T-helper 2 cell treated with Interferon-gamma antibody and Interleukin-4, amounts not matched to agents 100 ng/mL and 5 ng/mL, for 36 hours (primary cell): Measurements from ENCODE around the gene ASPSCR1. TPM values are rescaled to one million over a fixed set of nuclear protein-coding genes. Genes with fewer than 3 reads are reported as not detected.

Experiments used
- intact Hi-C: fragments of 100-400 bp; cut with micrococcal nuclease; formaldehyde crosslinking; loops from one replicate; pipeline ENCODE4 v1.15.1; 2023
- total RNA-seq: library from RNA; stranded (reverse); gene quantifications from 2 replicates; pipeline ENCODE4 v1.2.3, GENCODE V29; 2022

Gene ASPSCR1
- total RNA-seq, 1 donor from 2014 or later, result 35.5 TPM

DNA sequence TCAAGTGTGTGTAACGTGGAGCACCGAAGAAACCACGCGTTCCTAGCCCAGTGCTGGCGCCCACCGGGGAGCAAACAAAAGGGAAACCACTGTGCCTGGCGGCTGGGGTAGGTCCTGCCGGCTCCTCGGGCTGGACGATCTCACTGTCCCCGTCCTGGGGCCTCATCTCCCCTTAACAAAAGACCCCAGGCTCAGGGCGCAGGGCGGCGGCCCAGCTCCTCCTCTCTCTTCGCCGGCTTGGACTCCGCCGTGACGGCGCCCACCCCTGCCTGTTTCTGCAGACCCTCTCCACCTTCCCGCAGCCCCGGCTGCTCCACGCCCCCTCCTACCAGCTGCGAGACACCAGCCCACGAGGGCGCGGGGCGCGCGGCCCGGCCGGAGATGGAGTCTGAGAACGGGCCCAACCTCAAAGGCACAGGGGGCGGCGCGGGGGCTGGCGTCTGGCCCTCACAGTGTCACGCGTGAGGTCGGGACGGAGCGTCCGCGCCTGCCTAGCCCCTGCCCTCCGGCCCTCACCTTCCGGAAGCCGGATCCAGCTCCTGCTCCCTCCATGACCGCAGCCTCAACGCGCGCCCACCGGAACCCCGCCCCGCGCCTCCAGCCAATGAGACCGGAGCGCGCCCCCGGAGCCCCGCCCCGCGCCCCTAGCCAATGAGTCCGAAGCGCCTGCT is 45.0 kb downstream of the ASPSCR1 start, which contains the start of gene CENPX:
Gene CENPX, minus strand, starts transcription at position 569 of the 671 bp plus-strand sequence. Its CDS starts 17 bp downstream, at position 552.
- intact Hi-C loops, result loop anchor here (5.0 kb wide), 2 partner anchors 95 to 150 kb away; partner anchors contain the start of genes ARHGDIA and MAFG

DNA sequence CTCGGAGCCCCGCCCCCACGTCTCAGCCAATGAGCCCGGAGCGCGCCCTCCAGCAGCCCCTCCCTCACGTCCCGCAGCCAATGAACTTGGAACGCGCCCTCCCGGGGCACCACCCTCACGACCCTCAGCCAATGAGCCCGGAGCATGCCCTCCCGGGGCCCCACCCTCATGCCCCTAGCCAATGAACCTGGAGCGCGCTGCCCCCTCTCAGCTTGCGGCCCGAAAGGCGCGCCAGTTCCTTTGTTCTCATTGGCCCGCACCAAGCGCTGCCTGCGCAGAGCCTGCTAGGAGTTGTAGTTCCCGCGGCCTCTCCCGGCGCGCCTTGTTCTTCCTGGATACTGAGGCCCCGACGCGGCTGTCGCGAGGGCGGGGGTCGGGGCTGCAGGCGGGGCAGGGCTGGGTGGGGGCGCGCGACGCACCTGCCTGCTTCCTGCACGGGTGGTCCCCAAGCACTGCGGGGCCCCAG is 45.6 kb downstream of the ASPSCR1 start, which contains the start of gene LRRC45:
Gene LRRC45, plus strand, starts transcription at position 325 of the 466 bp plus-strand sequence. CDS start 339 bp downstream, outside the sequence.
- intact Hi-C loops, result loop anchor here (1.0 to 5.0 kb wide), 7 partner anchors 14 to 151 kb away; partner anchors contain the start of genes ALYREF, ANAPC11, ARHGDIA and ASPSCR1

DNA sequence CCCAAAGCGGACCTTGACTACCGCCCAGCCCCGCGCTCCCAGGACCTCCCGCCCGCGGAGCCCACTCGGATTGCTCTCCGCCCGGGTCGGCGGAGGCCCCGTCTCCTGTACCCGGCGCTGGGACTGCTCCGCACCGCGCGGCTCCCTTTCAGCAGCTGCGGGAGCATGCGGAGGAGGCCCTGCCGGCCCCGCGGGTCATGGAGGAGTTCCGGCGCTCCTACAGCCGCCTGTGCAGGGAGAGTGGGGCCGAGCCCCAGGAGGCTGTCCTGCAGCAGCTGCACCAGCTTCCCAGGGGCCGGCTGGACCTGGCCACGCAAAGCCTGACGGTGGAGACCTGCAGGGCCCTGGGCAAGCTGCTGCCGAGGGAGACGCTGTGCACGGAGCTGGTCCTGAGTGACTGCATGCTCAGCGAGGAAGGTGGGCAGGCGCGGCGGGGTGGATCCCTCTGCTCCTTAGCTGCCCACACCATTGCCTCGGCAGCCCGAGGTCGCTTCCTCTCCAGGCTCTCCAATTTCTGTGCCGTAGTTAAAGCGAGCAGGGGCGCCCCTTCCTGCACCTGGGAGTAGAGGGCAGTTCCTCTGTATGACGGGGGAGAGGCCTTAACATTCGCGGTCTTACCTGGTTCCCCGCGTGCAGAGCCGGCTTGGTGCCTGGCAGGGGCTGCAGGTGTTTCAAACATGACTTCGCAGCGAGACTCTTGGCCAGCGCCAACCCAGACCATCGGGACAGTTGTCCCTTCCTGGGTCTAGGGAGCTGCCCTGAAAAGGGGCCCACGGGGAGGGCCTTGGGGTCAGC is 46.2 kb downstream of the ASPSCR1 start:
- intact Hi-C loops, result loop anchor here (1.0 to 5.0 kb wide), 7 partner anchors 14 to 151 kb away; partner anchors contain the start of genes ALYREF, ANAPC11, ARHGDIA and ASPSCR1

DNA sequence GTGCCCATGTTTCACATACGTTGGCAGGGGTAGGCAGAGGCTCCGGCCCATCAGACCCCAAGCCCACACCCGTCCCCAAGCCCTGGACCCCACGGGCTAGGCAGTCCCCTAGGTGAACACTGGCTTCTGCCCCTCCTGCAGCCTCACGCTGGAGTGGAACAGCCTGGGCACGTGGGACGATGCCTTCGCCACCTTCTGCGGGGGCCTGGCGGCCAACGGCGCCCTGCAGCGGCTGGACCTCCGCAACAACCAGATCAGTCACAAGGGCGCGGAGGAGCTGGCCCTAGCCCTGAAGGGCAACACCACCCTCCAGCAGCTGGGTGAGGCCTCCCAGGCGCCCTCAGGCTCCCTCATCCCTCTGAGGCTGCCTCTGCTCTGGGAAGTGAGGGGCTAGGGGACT is 47.4 kb downstream of the ASPSCR1 start:
- intact Hi-C loops, result loop anchor here (5.0 kb wide), 2 partner anchors 98 to 153 kb away; partner anchors contain the start of genes ARHGDIA and MAFG

DNA sequence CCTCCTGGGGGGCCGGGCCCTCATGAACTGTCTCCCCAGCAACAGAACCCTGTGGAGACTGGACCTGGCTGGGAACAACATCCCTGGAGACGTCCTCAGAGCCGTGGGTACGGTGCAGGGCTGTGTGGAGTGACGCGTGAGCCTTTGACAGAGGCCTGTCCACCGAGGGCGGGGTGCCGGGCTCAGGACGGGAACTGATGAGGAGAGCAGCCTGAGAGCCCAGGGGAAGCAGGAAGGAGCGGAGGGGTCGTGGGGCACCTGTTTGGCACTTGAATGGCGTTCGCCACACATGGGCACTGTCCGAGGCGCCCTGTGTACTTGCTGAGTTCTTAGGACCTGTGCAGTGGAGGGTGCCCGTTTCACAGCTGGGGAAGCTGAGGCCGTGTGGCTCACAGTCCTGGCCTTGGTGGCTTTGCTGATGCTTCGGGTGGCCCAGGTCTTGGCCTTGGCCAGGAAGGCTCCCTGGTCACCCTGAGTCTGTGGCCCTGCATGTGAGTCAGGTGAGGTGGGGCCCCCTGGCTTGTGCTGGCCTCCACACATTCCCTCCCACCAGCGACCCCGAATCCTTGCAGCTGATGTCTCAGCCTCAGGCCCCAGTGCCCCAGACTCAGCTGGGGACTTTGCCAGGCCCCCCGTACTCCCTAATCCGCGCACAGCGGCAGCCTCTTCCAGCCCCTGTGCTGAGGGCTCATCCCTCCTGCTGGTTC is 48.1 kb downstream of the ASPSCR1 start:
- intact Hi-C loops, result no loop called here

DNA sequence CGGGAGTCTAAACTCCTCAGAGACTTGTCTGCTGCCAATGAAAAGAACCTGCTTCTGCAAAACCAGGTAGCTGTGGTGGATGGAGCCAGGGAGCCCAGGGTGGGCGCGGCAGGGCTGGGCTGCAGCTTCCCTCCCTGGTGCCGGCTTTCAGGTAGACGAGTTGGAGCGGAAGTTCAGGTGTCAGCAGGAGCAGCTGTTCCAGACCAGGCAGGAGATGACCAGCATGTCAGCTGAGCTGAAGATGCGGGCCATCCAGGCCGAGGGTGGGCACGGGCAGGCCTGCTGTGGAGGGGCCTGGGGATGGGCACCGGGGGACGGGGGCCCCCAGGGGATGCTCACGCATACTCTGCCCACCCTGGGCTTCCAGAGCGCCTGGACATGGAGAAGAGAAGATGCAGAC is 50.8 kb downstream of the ASPSCR1 start:
- intact Hi-C loops, result no loop called here

DNA sequence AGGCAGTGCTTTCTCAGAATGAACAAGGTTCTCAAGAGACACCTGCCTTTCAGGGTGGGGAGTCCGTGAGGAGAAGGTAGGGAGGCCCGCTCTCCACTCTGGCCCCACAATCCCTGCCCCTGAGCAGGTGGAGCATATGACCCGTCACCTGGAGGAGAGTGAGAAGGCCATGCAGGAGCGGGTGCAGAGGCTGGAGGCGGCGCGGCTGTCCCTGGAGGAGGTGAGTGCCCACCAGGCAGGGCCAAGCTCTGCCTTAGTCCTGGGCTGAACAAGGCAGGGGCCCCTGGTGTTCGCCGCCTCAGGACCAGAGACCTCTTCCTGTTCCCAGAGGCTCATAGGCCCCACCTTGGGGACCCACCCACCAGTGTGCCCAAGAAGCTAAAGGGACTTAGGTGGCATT is 51.5 kb downstream of the ASPSCR1 start:
- intact Hi-C loops, result no loop called here

DNA sequence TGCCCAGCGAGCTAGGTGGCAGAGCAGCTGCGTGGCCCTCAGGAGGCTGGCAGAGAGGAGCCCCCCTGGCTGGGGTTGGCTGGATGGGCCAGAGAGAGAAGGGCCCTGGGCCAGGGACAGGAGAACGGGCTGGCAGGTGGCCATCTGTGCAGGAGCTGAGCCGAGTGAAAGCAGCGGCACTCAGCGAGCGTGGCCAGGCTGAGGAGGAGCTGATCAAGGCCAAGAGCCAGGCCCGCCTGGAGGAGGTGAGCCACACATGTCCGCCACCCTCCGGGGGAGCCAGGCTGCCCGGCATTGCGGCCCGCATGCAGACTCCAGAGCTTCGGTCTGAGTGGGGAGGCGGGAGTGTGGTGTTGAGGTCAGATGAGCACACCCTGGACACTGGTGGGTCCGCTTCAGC is 52.0 kb downstream of the ASPSCR1 start:
- intact Hi-C loops, result no loop called here

DNA sequence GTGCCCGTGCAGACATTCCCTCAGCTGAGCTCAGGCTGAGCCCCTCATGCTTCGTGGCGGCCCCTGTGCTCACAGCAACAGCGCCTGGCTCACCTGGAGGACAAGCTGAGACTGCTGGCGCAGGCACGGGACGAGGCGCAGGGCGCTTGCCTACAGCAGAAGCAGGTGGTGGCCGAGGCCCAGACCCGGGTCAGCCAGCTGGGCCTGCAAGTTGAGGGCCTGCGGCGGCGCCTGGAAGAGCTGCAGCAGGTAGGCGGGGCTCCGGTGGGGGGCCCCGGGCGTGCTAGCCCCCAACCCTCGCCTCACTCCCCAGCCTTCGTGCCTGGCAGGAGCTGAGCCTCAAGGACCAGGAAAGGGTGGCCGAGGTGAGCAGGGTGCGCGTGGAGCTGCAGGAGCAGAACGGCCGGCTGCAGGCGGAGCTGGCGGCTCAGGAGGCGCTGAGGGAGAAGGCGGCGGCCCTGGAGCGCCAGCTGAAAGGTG is 52.6 kb downstream of the ASPSCR1 start:
- intact Hi-C loops, result loop anchor here (5.0 to 10.0 kb wide), 2 partner anchors 197 to 265 kb away; partner anchors contain the start of gene SLC16A3

DNA sequence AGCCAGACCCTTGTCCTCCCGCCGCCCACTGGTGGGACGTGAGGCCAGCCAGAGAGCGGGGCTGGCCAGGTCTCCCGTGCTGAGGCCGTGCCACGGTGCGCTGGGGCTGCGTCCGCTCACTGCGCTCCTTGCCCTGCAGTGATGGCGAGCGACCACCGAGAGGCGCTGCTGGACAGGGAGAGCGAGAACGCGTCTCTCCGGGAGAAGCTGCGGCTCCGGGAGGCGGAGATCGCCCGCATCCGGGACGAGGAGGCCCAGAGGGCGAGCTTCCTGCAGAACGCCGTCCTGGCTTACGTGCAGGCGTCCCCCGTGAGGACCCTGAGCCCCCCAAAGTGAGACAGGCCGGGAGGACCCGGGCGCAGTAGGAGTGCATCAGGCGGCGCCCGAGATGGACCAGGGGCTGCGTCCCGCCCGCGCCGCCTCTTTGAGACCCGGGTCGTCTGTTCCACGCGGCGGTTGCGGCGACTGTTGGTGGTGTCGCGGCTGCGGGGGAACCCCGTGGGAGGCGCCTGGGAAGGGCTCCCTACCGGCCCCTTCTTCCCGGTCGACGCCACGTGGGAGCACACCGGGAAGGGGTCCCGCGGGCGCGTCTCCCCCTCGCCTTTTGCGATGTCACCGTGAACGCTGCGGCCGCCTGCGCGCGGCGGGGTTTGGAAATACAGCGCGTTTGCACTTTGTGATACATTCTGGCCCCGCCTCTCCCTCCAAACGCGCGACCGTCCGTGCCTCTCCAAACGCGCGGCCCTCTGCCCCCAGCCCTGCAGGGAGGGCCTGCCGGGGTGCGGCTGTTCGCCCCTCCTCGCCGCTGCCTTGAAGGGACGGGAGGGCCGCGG is 53.3 kb downstream of the ASPSCR1 start:
- intact Hi-C loops, result loop anchor here (1.0 to 10.0 kb wide), 3 partner anchors 124 to 264 kb away; partner anchors contain the start of gene SLC16A3

DNA sequence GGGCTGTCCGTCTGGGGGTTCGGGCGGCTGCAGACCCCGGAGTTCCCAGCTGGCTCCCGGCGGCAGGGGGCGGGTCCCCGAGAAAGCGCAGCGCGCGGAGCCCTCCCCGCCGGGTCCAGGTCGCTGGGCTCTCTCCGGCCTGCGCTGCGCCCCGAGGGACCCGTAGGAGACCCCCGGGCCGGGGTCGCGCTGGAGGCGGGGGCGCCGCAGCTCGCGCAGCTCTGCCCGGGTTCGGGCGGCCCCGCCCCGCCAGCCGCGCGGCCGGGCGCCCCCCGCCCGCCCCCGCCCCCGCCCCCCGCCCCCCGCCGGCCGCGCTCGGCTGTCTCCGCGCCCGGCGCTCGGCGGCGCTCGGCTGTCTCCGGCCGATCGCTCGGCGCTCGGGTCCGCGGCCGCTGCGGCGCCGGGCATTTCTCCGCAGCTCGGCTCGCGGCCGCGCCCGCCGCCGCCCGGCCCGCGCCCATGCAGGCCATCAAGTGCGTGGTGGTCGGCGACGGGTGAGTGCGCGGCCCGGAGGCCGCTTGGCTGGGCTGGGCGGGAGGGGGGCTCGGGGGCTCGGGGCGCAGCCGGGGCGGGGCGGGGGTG is 54.0 kb downstream of the ASPSCR1 start, which contains the start of gene RAC3:
Gene RAC3, plus strand, starts transcription at position 376 of the 582 bp plus-strand sequence. Its CDS starts 84 bp downstream, at position 460.
- intact Hi-C loops, result loop anchor here (1.0 to 10.0 kb wide), 3 partner anchors 123 to 263 kb away; partner anchors contain the start of gene SLC16A3

DNA sequence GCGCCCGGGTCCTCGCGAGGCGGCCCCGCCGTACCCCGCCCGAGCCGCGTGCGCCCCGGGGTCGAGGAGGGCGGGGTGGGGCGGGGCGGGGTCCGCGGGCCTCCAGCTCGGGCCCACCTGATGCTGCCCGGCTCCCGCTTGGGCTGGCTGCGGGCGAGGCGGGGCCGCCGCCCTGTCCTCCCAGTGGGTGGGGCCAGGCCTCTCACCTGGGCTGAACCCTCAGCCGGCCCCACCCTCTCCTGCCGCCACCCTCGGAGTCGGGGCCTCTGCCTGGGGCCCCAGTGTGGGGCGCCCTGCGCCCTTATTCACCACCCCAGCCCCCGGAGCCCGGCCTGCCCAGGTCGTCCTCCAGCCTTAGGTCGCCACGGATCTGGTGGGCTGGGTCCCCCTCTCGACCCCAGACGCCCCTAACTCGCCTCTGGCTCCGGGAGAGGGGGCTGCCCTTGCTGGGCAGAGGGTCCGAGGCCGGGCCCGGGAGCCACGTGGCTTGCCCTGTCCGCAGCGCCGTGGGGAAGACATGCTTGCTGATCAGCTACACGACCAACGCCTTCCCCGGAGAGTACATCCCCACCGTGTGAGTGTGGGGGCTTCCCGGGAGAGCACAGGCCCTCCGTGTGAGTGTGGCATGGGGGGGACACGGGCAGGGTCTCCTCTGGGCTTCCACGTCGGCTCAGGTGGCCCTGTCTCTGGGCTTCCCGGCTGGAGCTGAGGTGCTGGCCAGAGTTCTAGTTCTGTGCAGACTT is 54.6 kb downstream of the ASPSCR1 start:
- intact Hi-C loops, result loop anchor here (1.0 to 10.0 kb wide), 3 partner anchors 122 to 263 kb away; partner anchors contain the start of gene SLC16A3

DNA sequence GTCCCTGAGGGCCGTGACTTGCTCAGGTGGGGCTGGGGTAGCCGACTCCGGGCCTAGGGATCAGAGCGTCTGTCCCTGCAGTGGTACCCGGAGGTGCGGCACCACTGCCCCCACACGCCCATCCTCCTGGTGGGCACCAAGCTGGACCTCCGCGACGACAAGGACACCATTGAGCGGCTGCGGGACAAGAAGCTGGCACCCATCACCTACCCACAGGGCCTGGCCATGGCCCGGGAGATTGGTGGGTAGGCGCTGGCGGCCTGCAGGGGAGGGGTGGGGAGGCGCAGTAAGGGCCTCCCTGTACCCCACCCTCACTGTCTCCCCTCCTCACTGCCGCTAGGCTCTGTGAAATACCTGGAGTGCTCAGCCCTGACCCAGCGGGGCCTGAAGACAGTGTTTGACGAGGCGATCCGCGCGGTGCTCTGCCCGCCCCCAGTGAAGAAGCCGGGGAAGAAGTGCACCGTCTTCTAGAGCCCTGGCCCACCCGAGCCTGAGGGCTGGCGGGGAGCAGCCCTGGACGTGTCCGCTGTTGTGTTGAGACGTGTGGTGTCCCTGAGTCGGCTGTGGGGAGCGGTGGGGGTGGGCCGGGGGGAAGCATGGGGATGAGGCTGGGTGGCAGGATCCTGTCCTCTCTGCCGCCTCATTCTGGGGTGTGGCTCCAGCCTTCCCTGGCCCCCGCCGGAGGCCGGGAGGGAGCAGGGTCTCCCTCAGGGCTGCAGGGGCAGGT is 56.1 kb downstream of the ASPSCR1 start:
- intact Hi-C loops, result loop anchor here (5.0 to 10.0 kb wide), 2 partner anchors 194 to 261 kb away; partner anchors contain the start of gene SLC16A3

DNA sequence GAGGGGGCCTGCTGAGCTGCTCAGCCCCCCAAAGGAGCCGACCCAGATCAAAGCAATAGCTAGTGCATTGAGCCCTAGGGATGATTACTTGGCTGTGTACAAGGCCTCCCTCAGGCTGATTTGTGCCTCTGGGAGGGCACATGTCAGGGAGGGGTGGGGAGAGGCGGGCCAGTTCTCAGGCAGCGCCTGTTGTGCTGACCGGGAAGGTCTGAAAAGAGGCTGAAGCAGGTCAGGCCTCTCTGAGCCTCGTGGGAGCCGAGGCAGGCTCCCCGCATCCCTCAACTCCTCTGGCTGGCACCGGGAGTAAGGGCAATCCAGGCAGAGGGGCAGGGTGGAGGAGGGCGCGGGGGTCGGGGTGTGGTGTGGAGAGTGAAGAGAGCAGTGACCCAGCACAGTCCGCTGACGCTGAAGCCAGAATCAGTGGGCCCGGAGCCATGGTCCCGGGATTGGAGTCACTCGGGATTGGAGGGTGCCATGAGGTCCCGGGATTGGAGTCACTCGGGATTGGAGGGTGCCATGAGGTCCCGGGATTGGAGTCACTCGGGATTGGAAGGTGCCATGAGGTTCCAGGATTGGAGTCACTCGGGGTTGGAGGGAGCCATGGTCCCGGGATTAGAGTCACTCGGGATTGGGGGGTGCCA is 57.1 kb downstream of the ASPSCR1 start:
- intact Hi-C loops, result loop anchor here (5.0 to 10.0 kb wide), 2 partner anchors 193 to 260 kb away; partner anchors contain the start of gene SLC16A3

DNA sequence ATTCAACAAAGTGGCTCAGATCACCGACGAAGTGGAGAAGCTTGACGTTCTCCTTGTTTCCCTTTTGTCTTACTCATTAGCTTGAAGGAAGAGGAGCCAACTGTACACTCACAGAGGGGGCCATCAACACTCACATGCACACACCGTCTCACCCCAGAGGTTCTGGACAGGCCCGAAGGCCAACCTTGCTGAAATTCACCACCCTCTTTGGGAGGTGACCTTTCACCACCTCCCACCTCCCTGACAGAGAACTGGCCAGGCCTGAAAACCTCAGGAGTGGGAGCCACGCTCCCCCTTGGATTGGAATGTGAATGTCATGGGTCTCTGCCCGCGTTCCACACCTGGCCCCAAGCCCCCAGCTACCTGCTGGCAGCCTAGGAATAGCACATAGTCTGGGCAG is 58.1 kb downstream of the ASPSCR1 start:
- intact Hi-C loops, result loop anchor here (10.0 kb wide), 1 partner anchor 259 kb away; no protein-coding TSS in a partner anchor

DNA sequence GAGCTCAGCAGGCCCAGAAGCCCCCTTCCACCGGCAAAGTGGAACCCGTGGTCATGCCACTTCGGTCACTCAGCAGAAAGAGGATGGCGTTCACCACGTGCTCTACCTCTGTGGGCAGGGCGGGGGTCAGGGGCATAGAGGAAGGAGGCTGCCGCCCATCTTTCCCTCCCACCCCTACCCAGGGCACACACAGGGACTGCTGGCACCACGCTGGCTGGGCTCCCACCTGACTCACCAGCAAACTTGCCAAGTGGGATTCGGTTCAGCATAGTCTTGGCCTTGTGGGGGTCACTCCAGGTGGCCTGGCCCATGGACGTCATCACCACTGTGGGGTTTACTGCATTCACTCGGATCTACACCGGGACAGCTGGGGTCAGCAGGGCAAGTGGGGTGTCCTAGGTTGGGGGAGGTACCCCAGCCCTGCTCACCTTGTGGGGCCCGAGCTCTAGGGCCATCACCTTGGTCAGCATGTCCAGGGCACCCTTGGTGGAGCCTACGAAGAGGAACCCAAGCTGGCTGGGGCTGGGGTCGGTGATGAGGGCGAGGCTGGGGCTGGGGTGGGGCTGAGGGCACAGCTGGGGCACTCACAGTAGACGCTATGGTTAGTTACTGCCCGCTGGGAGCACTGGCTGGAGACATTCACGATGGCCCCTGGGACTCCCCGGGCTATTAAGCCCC is 58.7 kb downstream of the ASPSCR1 start:
- intact Hi-C loops, result loop anchor here (2.0 to 10.0 kb wide), 2 partner anchors 71 to 259 kb away; no protein-coding TSS in a partner anchor
